ENCODE results near the gene NMNAT3.
"Not testable (repeated sequence)": the region's sequence is repeated elsewhere in the genome, so short reads cannot be mapped to it uniquely, and the experiment has no call there.

The NMNAT3 gene

GRCh38 chr3:139633511-139633910 lies 44.3 kb downstream of the NMNAT3 start:
- DNase-seq, result no peak

GRCh38 chr3:139630542-139630941 lies 47.2 kb downstream of the NMNAT3 start:
- no peak for DNase-seq

GRCh38 chr3:139629033-139629432 lies 48.7 kb downstream of the NMNAT3 start:
- no peak for DNase-seq

GRCh38 chr3:139627759-139628158 lies 50.0 kb downstream of the NMNAT3 start:
- DNase-seq, result no peak

DNA sequence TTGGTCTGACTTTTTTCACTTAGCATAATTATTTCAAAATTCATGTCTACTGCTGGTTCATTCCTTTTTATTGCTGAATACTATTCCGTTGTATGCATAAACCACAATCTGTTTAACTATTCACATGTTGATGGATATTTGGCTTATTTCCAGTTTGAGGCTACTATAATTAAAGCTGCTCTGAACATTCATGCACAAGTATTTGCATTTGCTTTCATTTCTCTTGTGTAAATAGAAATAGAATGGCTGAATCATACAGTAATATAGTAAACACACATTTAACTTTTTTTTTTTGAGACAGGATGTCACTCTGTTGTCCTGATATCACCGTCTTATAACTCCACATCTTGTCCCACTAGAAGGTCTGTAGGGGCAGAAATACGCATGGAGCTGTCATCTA lies 57.3 kb downstream of the NMNAT3 start:
- DNase-seq, result no peak

GRCh38 chr3:139619484-139619883 lies 58.3 kb downstream of the NMNAT3 start:
- DNase-seq, result no peak

- no peak for DNase-seq
These were observed 60.0 kb downstream of the NMNAT3 start for GRCh38 chr3:139617672-139618268.

DNA sequence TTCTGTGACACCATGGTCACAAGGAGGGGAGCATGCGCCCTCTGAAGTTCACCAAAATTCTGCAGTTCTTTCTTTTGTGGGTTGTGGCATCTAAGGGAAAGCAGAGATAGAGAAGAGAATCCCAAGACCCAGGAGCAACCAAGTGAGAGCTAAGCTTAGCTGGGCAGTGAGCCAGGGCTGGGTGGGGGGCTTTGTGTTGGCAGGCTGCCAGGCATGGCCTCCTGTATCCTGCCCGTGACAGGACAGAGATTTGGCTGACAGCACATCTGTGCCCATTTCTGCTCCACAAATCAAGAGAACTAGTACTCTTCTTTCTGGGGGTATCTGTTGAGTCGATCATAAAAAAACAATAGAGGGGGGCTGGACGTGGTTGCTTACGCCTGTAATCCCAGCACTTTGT lies 66.2 kb downstream of the NMNAT3 start:
- DNase-seq, result no peak

- DNase-seq, result no peak
These were observed 66.9 kb downstream of the NMNAT3 start for GRCh38 chr3:139610886-139611285.

- DNase-seq, result no peak
These were observed 68.8 kb downstream of the NMNAT3 start for GRCh38 chr3:139608924-139609323.

DNA sequence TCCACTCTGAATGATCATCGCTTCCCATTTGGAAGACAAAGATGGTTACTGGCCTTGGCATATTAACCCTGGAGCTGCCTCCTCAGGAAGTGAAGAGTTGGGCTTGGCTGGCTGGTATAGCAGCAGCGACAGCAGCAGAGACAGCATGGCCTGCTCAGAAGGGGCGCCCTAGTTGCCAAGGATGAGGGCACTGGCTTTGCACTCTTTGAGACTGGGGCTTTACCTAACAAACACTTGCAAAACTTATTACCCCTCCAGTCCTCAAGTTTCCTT lies 69.7 kb downstream of the NMNAT3 start:
- no peak for DNase-seq

DNA sequence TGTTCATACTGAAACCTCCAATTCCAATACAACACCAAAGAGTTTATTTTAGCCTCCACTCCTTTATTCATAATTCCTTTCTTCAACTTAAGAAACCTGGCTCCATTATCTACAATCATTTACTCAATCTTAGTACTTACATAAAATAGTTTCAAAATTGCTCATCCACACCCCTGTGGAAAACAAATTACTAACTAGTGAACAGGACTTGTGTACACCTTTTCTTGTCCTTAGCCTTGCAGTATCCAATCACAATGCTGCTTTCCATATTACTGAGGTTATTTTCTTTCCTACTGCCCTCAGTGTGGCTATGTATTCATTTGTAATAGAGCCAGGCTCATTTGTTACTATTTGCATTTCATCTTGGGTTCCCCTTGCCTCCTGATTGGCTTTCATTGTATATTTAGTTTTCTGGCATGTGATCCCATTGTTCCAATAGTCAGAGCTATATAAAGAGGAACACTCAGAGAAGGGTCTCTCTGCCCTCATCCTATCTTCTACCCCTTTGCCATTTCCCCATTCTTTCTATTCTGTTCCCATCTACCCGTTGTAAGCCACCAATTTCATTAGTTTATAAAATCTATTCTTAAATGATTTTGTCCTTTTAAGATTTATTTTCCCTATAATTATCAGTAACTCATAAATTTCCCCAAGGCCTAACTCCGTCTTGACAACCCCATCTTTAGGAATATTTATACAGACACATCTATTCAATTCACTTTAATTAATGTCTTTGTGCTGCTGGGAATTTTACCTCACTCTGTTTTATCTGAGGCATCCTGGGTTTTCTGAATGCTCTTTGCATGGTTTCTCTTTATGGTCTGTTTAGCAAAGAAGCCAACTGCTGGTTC lies 70.3 kb downstream of the NMNAT3 start:
- no peak for DNase-seq

DNA sequence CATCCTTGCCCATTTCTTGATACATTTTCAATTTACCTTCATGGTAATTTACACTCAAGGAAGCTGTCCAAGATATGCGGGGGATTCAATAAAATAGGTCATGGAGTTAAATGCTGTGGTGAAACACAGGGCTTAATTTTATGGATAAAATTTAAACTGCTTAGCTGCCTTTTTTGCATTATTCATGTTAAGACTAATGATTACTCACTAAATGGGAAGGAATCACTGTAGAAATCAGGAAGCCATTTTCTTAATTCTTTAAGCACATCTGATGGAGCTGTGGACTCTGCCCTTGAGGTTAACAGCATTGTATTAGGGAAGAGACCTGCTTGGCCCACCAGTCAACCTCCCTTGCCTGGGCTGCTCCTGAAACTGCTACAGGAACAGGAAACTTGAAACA lies 75.8 kb downstream of the NMNAT3 start:
- no peak for DNase-seq

GRCh38 chr3:139601191-139601961 lies 76.4 kb downstream of the NMNAT3 start:
- DNase-seq, result no peak

DNA sequence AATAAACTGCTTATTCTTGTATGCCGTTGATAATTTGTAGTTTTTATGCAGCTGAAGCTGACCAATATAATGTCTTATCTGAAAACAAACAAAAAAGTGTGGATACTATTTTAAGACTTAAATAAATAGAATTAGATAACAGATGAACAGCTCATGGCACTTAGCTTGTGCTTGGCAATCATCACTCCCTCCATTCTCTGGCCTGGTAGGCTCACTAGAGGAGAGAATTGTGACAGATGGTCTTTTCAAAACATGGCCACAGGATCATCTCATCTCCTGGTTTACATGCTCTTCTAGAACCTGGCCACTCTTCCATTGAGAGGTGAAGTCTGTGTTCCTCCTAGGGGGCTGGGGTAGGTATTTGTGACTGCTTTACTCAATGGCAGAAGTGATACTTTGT lies 79.8 kb downstream of the NMNAT3 start:
- no peak for DNase-seq

GRCh38 chr3:139591186-139591585 lies 86.6 kb downstream of the NMNAT3 start:
- DNase-seq, result not testable (repeated sequence)

GRCh38 chr3:139588450-139588849 lies 89.3 kb downstream of the NMNAT3 start:
- no peak for DNase-seq

GRCh38 chr3:139587797-139588196 lies 90.0 kb downstream of the NMNAT3 start:
- no peak for DNase-seq

GRCh38 chr3:139586420-139587017 lies 91.3 kb downstream of the NMNAT3 start:
- DNase-seq, result no peak

- DNase-seq, result no peak
These were observed 92.0 kb downstream of the NMNAT3 start for GRCh38 chr3:139585820-139586219.

- not testable (repeated sequence) for DNase-seq
These were observed 94.1 kb downstream of the NMNAT3 start for GRCh38 chr3:139583651-139584050.

- DNase-seq, result no peak
These were observed 99.0 kb downstream of the NMNAT3 start for GRCh38 chr3:139578783-139579182.

- no peak for DNase-seq
These were observed 99.9 kb downstream of the NMNAT3 start for GRCh38 chr3:139577909-139578308.

DNA sequence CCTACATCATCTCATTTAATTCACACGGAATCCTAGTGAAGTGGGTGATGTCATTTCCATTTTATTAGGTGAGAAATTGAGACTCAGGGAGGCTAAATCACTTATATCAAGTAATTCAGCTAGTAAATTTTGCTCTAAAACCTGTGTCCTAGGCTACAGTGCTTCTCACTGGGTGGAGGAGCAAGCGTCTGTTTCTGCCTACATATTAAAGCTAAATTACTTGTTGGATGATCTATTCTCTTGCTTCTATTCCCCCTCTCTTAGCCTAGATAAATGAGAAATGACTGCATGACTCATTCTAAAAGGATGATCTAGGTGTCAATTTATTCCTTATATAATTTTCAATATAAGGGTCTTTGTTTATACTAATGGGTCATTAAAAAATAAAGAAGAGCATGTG lies 100.4 kb downstream of the NMNAT3 start:
- no peak for DNase-seq
